ENCODE results near the gene TMEM140. TPM values are rescaled to one million over a fixed set of nuclear protein-coding genes. Genes with fewer than 3 reads are reported as not detected.

Gene TMEM140
- total and polyA plus RNA-seq, 2 of the 13 experiments (the other 11 are each of a cell fraction or from before 2014, with no cell fraction given), result 9.2 to 21.7 TPM

DNA sequence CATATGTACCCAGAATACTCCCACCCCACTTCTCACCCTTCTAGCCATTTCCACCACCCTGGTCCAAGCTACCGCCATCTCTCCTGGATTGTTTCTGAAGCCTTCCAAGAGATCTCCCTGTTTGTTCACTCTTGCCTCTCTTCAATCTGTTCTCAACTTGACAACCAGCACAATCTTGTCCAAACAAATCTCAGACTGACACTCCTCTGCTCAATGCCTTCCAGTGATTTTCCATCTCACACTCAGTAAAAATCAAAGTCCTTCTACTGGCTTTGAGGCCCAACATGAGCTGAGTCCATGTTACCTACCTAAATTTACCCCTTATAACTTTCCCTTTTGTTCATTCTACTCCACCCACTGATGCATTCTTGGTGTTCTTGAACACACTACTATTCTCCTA, 33.2 kb upstream of the TMEM140 start (continued):
- TF ChIP-seq, protein P1, sequence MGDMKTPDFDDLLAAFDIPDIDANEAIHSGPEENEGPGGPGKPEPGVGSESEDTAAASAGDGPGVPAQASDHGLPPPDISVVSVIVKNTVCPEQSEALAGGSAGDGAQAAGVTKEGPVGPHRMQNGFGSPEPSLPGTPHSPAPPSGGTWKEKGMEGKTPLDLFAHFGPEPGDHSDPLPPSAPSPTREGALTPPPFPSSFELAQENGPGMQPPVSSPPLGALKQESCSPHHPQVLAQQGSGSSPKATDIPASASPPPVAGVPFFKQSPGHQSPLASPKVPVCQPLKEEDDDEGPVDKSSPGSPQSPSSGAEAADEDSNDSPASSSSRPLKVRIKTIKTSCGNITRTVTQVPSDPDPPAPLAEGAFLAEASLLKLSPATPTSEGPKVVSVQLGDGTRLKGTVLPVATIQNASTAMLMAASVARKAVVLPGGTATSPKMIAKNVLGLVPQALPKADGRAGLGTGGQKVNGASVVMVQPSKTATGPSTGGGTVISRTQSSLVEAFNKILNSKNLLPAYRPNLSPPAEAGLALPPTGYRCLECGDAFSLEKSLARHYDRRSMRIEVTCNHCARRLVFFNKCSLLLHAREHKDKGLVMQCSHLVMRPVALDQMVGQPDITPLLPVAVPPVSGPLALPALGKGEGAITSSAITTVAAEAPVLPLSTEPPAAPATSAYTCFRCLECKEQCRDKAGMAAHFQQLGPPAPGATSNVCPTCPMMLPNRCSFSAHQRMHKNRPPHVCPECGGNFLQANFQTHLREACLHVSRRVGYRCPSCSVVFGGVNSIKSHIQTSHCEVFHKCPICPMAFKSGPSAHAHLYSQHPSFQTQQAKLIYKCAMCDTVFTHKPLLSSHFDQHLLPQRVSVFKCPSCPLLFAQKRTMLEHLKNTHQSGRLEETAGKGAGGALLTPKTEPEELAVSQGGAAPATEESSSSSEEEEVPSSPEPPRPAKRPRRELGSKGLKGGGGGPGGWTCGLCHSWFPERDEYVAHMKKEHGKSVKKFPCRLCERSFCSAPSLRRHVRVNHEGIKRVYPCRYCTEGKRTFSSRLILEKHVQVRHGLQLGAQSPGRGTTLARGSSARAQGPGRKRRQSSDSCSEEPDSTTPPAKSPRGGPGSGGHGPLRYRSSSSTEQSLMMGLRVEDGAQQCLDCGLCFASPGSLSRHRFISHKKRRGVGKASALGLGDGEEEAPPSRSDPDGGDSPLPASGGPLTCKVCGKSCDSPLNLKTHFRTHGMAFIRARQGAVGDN (CRISPR knock-in tag; IDR thresholded peaks at IDR 0.05), result no peak
- TF ChIP-seq KDM1A (CRISPR knock-in tag; IDR thresholded peaks at IDR 0.05) (no peak), ZNF180 (CRISPR knock-in tag; IDR thresholded peaks at IDR 0.05; ENCODE audit: borderline replicate concordance, low read depth) (no peak), SP1 (IDR thresholded peaks at IDR 0.05) (no peak), SP1 (CRISPR knock-in tag; IDR thresholded peaks at IDR 0.05) (no peak), HMG20A (CRISPR knock-in tag; IDR thresholded peaks at IDR 0.05; ENCODE audit: borderline replicate concordance) (peak; percentile 52; the same call in 1 of the 2 replicates), MTF1 (CRISPR knock-in tag; IDR thresholded peaks at IDR 0.05) (no peak), HNF4A (CRISPR knock-in tag; IDR thresholded peaks at IDR 0.05) (peak; percentile 24; the same call in 1 of the 2 replicates), HMG20B (CRISPR knock-in tag; conservative IDR thresholded peaks at IDR 0.05) (peak; percentile 86), AGO1 (IDR thresholded peaks at IDR 0.05; ENCODE audit: low read depth, low read length, poor library complexity, severe bottlenecking) (no peak), PHF21A (CRISPR knock-in tag; IDR thresholded peaks at IDR 0.05) (peak; percentile 57; the same call in 1 of the 2 replicates), MEIS1 (CRISPR knock-in tag; IDR thresholded peaks at IDR 0.05; ENCODE audit: borderline replicate concordance) (no peak), MYNN (CRISPR knock-in tag; IDR thresholded peaks at IDR 0.05; ENCODE audit: low read depth) (no peak), ZFP36L1 (CRISPR knock-in tag; IDR thresholded peaks at IDR 0.05) (no peak), ZNF577 (CRISPR knock-in tag; IDR thresholded peaks at IDR 0.05; ENCODE audit: borderline replicate concordance, low read depth) (no peak), HDAC1 (CRISPR knock-in tag; IDR thresholded peaks at IDR 0.05) (no peak)
- TF ChIP-seq, protein P2, sequence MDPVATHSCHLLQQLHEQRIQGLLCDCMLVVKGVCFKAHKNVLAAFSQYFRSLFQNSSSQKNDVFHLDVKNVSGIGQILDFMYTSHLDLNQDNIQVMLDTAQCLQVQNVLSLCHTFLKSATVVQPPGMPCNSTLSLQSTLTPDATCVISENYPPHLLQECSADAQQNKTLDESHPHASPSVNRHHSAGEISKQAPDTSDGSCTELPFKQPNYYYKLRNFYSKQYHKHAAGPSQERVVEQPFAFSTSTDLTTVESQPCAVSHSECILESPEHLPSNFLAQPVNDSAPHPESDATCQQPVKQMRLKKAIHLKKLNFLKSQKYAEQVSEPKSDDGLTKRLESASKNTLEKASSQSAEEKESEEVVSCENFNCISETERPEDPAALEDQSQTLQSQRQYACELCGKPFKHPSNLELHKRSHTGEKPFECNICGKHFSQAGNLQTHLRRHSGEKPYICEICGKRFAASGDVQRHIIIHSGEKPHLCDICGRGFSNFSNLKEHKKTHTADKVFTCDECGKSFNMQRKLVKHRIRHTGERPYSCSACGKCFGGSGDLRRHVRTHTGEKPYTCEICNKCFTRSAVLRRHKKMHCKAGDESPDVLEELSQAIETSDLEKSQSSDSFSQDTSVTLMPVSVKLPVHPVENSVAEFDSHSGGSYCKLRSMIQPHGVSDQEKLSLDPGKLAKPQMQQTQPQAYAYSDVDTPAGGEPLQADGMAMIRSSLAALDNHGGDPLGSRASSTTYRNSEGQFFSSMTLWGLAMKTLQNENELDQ (CRISPR knock-in tag; IDR thresholded peaks at IDR 0.05; ENCODE audit: borderline replicate concordance), result no peak
- TF ChIP-seq, protein P3, sequence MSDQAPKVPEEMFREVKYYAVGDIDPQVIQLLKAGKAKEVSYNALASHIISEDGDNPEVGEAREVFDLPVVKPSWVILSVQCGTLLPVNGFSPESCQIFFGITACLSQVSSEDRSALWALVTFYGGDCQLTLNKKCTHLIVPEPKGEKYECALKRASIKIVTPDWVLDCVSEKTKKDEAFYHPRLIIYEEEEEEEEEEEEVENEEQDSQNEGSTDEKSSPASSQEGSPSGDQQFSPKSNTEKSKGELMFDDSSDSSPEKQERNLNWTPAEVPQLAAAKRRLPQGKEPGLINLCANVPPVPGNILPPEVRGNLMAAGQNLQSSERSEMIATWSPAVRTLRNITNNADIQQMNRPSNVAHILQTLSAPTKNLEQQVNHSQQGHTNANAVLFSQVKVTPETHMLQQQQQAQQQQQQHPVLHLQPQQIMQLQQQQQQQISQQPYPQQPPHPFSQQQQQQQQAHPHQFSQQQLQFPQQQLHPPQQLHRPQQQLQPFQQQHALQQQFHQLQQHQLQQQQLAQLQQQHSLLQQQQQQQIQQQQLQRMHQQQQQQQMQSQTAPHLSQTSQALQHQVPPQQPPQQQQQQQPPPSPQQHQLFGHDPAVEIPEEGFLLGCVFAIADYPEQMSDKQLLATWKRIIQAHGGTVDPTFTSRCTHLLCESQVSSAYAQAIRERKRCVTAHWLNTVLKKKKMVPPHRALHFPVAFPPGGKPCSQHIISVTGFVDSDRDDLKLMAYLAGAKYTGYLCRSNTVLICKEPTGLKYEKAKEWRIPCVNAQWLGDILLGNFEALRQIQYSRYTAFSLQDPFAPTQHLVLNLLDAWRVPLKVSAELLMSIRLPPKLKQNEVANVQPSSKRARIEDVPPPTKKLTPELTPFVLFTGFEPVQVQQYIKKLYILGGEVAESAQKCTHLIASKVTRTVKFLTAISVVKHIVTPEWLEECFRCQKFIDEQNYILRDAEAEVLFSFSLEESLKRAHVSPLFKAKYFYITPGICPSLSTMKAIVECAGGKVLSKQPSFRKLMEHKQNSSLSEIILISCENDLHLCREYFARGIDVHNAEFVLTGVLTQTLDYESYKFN (CRISPR knock-in tag; conservative IDR thresholded peaks at IDR 0.05), result no peak; the same call in 1 of the 2 replicates
- TF ChIP-seq, protein P4, sequence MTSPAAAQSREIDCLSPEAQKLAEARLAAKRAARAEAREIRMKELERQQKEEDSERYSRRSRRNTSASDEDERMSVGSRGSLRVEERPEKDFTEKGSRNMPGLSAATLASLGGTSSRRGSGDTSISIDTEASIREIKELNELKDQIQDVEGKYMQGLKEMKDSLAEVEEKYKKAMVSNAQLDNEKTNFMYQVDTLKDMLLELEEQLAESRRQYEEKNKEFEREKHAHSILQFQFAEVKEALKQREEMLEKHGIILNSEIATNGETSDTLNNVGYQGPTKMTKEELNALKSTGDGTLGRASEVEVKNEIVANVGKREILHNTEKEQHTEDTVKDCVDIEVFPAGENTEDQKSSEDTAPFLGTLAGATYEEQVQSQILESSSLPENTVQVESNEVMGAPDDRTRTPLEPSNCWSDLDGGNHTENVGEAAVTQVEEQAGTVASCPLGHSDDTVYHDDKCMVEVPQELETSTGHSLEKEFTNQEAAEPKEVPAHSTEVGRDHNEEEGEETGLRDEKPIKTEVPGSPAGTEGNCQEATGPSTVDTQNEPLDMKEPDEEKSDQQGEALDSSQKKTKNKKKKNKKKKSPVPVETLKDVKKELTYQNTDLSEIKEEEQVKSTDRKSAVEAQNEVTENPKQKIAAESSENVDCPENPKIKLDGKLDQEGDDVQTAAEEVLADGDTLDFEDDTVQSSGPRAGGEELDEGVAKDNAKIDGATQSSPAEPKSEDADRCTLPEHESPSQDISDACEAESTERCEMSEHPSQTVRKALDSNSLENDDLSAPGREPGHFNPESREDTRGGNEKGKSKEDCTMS (CRISPR knock-in tag; conservative IDR thresholded peaks at IDR 0.05), result no peak
